Measurements from ENCODE around the gene SEC61A1.

Gene SEC61A1

DNA sequence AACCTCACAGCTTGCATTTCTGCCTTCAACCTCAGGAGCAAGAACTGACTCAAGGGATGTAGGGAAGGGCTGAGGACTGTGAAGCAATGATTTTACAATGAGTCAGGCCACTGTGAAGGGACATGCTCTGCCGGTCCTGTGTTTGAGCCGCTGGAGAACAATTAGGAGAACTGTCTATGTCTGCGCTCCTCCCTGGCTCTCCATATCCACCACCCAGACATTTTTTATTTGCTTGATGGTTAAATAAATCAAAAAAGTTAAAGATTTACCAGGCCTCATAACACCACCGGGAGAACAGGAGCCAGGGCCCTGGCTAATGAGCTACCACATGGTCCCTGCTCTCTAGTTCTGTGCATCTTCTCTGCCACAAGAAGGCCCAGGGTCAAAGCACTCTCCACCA lies 29.6 kb downstream of the SEC61A1 start:
- Histone ChIP-seq H3K4me3 (ENCODE audit: low read depth, low read length) (no peak overlapping the region), H3K9ac (no peak overlapping the region), H3K27me3 (ENCODE audit: control insufficient read depth, insufficient read depth, low read length) (no peaks in the 10 kb centered on the region), H3K4me2 (ENCODE audit: low read length) (no peak overlapping the region), H2AFZ (no peak overlapping the region), H3K4me1 (peaks cover 35% of the 10 kb centered on the region), H3K79me2 (no peaks in the 10 kb centered on the region), H3K9me3 (ENCODE audit: control insufficient read depth, low read length) (no peaks in the 10 kb centered on the region), H3K27ac (no peak overlapping the region), H3K36me3 (ENCODE audit: control insufficient read depth, insufficient read depth, low read length) (no peaks in the 10 kb centered on the region)
- TF ChIP-seq CTCF (IDR thresholded peaks at IDR 0.05) = no peak

DNA sequence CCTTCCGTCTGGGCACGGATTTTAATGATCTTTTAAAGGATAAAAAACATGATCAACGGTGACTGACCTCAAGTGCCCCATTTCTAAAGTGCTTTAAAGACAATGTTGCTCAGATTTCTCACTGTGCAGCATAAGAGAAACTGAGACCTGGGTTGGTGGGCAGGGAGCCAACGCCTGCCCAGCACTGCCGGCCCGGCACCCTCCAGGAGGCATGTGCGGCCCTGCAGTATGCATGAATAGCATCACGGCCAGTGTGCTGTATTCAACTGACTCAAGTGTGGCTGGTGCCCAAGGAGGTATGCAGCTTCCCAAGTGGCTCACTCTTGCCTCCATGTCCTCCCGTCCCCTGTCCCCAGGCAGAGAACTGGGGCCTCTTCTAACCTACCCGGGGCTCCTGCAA lies 30.3 kb downstream of the SEC61A1 start:
- Histone ChIP-seq H3K4me2 (ENCODE audit: low read length) (no peak overlapping the region), H3K9ac (no peak overlapping the region), H3K4me1 (peaks cover 35% of the 10 kb centered on the region), H3K4me3 (ENCODE audit: low read depth, low read length) (no peak overlapping the region), H3K27me3 (ENCODE audit: control insufficient read depth, insufficient read depth, low read length) (no peaks in the 10 kb centered on the region), H3K36me3 (ENCODE audit: control insufficient read depth, insufficient read depth, low read length) (no peaks in the 10 kb centered on the region), H3K9me3 (ENCODE audit: control insufficient read depth, low read length) (no peaks in the 10 kb centered on the region), H3K27ac (peak overlapping the region; percentile 90), H3K79me2 (no peaks in the 10 kb centered on the region), H2AFZ (no peak overlapping the region)
- no peak for TF ChIP-seq CTCF (IDR thresholded peaks at IDR 0.05)

- Histone ChIP-seq H3K36me3 (ENCODE audit: control insufficient read depth, insufficient read depth, low read length) (no peaks in the 10 kb centered on the region), H3K4me1 (peaks cover 35% of the 10 kb centered on the region), H3K9ac (no peak overlapping the region), H3K27me3 (ENCODE audit: control insufficient read depth, insufficient read depth, low read length) (no peaks in the 10 kb centered on the region), H3K79me2 (no peaks in the 10 kb centered on the region), H3K27ac (peak overlapping the region; percentile 90), H2AFZ (peak overlapping the region; percentile 66), H3K4me3 (ENCODE audit: low read depth, low read length) (no peak overlapping the region), H3K9me3 (ENCODE audit: control insufficient read depth, low read length) (no peaks in the 10 kb centered on the region), H3K4me2 (ENCODE audit: low read length) (no peak overlapping the region)
- TF ChIP-seq CTCF (IDR thresholded peaks at IDR 0.05) = no peak
These were observed 31.2 kb downstream of the SEC61A1 start for GRCh38 chr3:128083396-128083795.

- TF ChIP-seq CTCF (IDR thresholded peaks at IDR 0.05) = no peak
- peak overlapping the region; percentile 90 for H3K27ac ChIP-seq
- no peaks in the 10 kb centered on the region for H3K79me2 ChIP-seq
- peak overlapping the region; percentile 66 for H2AFZ ChIP-seq
- no peaks in the 10 kb centered on the region for H3K27me3 ChIP-seq (ENCODE audit: control insufficient read depth, insufficient read depth, low read length)
- peaks cover 35% of the 10 kb centered on the region for H3K4me1 ChIP-seq
- no peak overlapping the region for H3K4me2 ChIP-seq (ENCODE audit: low read length)
- no peaks in the 10 kb centered on the region for H3K36me3 ChIP-seq (ENCODE audit: control insufficient read depth, insufficient read depth, low read length)
- no peak overlapping the region for H3K4me3 ChIP-seq (ENCODE audit: low read depth, low read length)
- no peak overlapping the region for H3K9ac ChIP-seq
- no peaks in the 10 kb centered on the region for H3K9me3 ChIP-seq (ENCODE audit: control insufficient read depth, low read length)
These were observed 31.9 kb downstream of the SEC61A1 start for GRCh38 chr3:128083980-128084674.

- Histone ChIP-seq H3K27me3 (ENCODE audit: control insufficient read depth, insufficient read depth, low read length) (no peaks in the 10 kb centered on the region), H3K27ac (peak overlapping the region; percentile 90), H2AFZ (peak overlapping the region; percentile 66), H3K36me3 (ENCODE audit: control insufficient read depth, insufficient read depth, low read length) (no peaks in the 10 kb centered on the region), H3K4me2 (ENCODE audit: low read length) (no peak overlapping the region), H3K9me3 (ENCODE audit: control insufficient read depth, low read length) (no peaks in the 10 kb centered on the region), H3K4me1 (peaks cover 35% of the 10 kb centered on the region), H3K4me3 (ENCODE audit: low read depth, low read length) (no peak overlapping the region), H3K9ac (no peak overlapping the region), H3K79me2 (no peaks in the 10 kb centered on the region)
- TF ChIP-seq CTCF (IDR thresholded peaks at IDR 0.05) = no peak
These were observed 32.4 kb downstream of the SEC61A1 start for GRCh38 chr3:128084675-128085021.

Measured in parathyroid adenoma (tissue), 2 donors.